ENCODE results near the gene NDUFV3.
"Not testable (repeated sequence)": the region's sequence is repeated elsewhere in the genome, so short reads cannot be mapped to it uniquely, and the experiment has no call there.

Gene NDUFV3

GRCh38 chr21:42903817-42904216, 10.7 kb downstream of the NDUFV3 start:
- DNase-seq, result no peak

- DNase-seq, result no peak
Observed at GRCh38 chr21:42905195-42905594, 12.1 kb downstream of the NDUFV3 start.

- DNase-seq, result no peak
Observed at GRCh38 chr21:42906233-42906632, 13.1 kb downstream of the NDUFV3 start.

GRCh38 chr21:42908484-42908883, 15.4 kb downstream of the NDUFV3 start:
- not testable (repeated sequence) for DNase-seq

GRCh38 chr21:42911920-42912319, 18.8 kb downstream of the NDUFV3 start:
- not testable (repeated sequence) for DNase-seq

- DNase-seq, result no peak
Observed at GRCh38 chr21:42913476-42913875, 20.4 kb downstream of the NDUFV3 start.

- DNase-seq, result no peak
Observed at GRCh38 chr21:42918291-42918690, 25.2 kb downstream of the NDUFV3 start.

- no peak for DNase-seq
Observed at GRCh38 chr21:42921927-42922326, 28.8 kb downstream of the NDUFV3 start.

- DNase-seq, result no peak
Observed at GRCh38 chr21:42922918-42923317, 29.8 kb downstream of the NDUFV3 start.

GRCh38 chr21:42923553-42924432, 30.7 kb downstream of the NDUFV3 start:
- peak; percentile 81 for DNase-seq

- no peak for DNase-seq
Observed at GRCh38 chr21:42924433-42924751, 31.3 kb downstream of the NDUFV3 start.

GRCh38 chr21:42925114-42925926, 32.2 kb downstream of the NDUFV3 start, which contains the start of gene ERVH48-1:
Gene ERVH48-1 (minus strand): TSS chr21:42925630. CDS start chr21:42919006, 6,624 bp downstream.
- DNase-seq, result no peak

- not testable (repeated sequence) for DNase-seq
Observed at GRCh38 chr21:42927474-42928200, 34.5 kb downstream of the NDUFV3 start.

GRCh38 chr21:42929969-42930368, 36.9 kb downstream of the NDUFV3 start:
- no peak for DNase-seq

GRCh38 chr21:42931560-42932235, 38.6 kb downstream of the NDUFV3 start:
- no peak for DNase-seq

GRCh38 chr21:42932378-42933136, 39.4 kb downstream of the NDUFV3 start:
- DNase-seq, result not testable (repeated sequence)

- not testable (repeated sequence) for DNase-seq
Observed at GRCh38 chr21:42933137-42933970, 40.2 kb downstream of the NDUFV3 start.

- DNase-seq, result not testable (repeated sequence)
Observed at GRCh38 chr21:42933973-42934372, 40.9 kb downstream of the NDUFV3 start.

GRCh38 chr21:42936360-42936759, 43.3 kb downstream of the NDUFV3 start:
- DNase-seq, result not testable (repeated sequence)

- not testable (repeated sequence) for DNase-seq
Observed at GRCh38 chr21:42937034-42937940, 44.2 kb downstream of the NDUFV3 start.

All from NCI-H226 (cell line).